Measurements from ENCODE around the gene UNKL.

UNKL gene

DNA sequence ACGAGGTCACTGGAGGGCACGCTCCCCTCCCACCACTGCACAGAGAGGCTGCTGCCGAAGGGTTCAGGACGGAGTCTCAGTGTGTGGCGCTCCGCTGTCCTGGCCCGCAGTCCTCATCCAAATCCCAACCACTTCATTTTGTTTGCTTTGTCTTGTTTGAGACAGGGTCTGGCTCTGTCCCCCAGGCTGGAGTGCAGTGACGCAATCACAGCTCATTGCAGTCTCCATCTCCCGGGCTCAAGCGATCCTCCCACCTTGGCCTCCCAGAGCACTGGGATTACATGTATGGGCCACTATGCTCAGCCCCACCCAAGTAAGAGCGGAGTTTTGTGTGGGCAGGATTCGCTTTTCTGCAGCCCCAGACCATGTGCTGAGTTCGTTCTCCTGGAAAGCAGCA is 12.7 kb downstream of the UNKL start:
- no peak for DNase-seq (ENCODE audit: low read depth in 2 of 2)

DNA sequence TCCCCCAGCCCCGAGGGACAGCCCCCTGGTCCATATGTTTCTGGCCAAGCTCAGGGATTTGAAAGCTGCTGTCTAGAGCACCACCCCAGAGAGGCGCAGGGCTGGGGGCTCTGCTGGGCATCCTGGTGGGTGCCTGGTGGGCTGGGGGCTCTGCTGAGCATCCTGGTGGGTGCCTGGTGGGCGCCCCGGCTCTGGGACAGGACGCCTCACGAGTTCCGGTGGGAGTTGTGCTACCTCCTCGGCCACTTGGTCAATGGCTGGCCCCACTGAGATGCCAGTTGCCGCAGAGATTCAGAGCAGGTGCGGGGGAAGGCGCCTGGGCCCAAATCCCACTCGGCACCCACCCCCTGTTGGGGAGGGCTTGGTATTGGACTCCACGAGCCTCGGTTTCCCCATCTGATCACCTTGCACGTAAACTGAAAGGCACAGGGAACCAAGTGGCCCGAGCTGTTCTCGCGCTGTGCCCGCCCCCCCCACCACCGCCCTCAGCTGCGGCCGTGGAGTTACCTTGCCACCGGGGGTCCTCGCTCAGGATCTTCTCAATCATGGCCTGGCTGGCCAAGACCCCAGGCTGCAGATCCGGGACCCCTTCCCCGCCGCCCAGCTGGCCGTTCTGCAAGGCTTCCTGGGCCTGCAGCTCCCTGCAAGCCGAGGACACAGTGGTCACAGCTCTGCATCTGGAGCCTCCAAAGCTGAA is 13.3 kb downstream of the UNKL start:
- no peak for DNase-seq (ENCODE audit: low read depth in 2 of 2)

DNA sequence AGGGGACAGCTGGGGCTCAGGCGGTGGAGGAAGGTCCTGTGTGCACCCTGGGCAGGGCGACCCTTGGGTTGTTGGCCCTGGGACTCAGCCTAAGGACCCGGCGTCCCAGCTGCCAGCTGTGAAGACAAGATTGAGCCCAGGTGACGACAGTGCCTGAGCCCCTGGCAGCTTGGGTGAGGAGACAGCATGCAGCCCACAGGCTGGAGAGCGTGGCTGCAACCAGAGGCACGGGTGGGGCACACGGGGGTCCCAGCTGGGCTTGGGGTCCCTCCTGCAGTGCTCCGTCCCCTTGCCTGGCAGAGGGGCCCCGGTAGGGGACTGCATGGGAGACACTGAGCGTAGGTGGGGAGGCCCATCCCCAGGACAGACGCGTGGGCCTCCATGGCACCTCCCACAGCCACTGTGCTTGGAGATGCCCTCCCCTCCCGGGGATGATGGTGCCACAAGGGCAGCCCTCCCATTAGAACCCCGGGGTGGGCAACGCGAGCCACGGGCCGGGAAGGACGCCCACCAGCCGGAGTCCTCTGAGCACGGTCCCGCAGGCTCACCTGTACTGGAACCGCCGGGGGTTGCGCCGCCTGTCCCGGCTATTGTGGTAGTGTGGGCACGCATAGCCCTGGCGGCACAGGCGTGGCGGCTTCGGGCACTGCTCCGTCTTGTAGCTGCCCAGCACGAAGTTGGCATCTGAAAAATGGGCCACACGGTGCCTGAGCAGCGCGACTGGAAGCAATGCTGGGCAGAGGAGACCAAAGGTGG is 15.5 kb downstream of the UNKL start:
- no peak for DNase-seq (ENCODE audit: low read depth in 2 of 2)

GRCh38 chr16:1398351-1398750 is 16.2 kb downstream of the UNKL start:
- no peak for DNase-seq (ENCODE audit: low read depth in 2 of 2)

DNA sequence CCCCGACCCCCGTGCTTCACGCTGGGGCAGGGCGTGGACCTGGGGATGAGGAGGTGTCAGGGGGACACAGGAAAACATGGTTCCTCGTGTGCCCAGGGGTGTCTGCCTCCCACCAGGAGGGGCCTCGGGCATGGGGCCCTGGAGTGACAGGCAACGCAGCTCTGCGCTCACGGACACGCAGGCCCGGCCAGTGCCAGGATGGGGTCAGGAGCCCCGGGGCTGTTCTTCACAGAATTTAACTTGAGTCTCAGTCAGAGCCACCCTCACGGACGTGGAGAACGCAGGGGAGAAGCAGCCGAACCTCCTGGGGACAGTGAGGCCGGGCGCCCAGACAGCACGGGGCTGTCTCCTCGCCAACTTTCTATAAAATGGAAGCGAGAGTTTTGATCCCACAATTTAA is 16.7 kb downstream of the UNKL start:
- DNase-seq (ENCODE audit: low read depth in 2 of 2): no peak

- no peak for DNase-seq (ENCODE audit: low read depth in 2 of 2)
Measured at GRCh38 chr16:1395444-1396031, 19.0 kb downstream of the UNKL start.

- no peak for DNase-seq (ENCODE audit: low read depth in 2 of 2)
Measured at GRCh38 chr16:1394367-1394951, 20.0 kb downstream of the UNKL start.

DNA sequence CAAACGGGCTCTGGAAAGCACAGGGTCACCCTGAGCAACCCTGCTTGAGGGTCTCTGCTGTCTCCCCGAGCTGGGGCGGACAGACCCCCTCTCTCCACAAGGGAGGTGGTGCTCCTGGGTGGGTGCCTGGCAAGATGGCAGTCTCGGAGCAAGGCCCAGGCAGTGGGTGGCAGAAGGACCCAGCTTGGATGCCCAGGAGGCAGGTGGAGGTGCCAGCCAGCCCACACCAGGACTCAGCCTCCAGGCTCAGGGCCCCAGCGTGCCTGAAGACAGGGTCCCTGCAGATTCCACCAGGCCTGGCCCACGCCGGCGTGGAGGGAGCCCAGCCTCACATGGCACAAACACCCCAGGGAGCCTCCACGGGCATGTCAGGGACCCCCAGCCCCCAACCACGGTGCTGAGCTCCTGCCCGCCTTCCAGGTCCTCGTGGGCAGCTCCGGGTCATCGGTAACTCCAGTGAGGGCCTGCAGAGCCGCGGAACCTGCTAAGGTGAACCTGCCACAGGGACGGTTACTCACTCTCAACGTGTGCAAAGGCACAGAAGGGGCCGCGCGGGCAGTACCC is 20.8 kb downstream of the UNKL start:
- DNase-seq (ENCODE audit: low read depth in 2 of 2): no peak

DNA sequence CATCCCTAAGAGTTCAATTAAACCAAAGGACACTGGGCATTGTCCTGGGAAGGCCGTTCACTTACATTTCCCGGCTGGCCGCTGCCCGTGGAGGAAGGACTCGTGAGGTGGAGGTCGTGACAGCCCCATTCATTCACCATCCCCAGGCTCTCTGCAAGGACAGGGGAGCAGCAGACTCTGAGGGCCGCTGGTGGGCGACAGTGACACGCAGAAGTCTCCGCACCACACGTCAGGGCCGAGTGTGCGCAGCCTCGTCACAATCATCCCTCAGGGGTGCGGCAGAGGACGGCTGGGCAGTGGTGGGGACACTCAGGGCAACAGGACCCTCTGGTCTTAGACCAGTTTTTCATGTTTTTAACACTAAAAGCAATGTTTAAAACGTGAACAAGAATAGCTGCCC is 21.7 kb downstream of the UNKL start:
- DNase-seq (ENCODE audit: low read depth in 2 of 2): no peak

DNA sequence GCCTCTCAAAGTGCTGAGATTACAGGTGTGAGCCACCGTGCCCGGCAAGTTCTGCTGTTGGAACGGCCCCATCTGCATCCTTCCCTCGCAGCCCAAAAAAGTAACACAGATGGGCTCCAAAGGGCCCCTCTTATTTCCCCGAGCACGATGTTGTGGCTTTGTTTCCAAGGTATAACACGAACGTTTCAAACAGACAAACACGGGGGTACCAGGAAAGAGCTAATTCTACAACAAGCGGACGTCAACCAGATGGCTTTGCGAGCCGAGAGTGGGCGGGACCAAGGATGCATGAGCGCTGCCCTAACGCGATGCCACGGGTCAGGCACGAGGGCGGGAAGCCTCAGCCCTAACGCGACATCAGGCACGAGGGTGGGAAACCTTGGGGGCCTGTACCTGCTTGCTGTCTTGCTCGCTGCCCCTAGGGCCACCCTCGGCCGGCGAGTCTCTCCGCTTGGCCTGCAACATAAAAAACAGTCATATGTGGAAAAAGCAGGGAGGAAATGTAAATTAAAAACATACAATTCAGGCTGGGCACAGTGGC is 24.2 kb downstream of the UNKL start:
- no peak for DNase-seq (ENCODE audit: low read depth in 2 of 2)

- DNase-seq (ENCODE audit: low read depth in 2 of 2): no peak
Measured at GRCh38 chr16:1389762-1390161, 24.7 kb downstream of the UNKL start.

DNA sequence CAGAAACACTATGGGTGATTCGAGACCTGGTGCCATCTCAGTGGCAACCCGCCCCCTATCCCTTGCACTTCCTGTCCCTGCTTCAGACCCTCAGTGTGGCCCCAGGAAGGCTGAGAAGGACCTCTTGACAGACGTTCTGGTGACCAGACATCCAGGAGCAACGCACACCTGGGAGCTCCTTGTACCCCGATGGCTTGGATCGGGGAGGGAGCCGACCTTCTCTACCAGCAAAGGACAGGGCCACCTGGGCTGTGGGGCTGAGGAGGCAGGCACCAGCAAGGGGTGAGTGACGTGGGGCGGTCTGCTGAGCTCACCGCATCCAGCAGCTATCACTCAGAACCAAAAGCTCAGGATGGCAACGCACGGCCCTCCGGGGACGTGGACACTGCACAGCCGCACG is 27.2 kb downstream of the UNKL start:
- DNase-seq (ENCODE audit: low read depth in 2 of 2): no peak

DNA sequence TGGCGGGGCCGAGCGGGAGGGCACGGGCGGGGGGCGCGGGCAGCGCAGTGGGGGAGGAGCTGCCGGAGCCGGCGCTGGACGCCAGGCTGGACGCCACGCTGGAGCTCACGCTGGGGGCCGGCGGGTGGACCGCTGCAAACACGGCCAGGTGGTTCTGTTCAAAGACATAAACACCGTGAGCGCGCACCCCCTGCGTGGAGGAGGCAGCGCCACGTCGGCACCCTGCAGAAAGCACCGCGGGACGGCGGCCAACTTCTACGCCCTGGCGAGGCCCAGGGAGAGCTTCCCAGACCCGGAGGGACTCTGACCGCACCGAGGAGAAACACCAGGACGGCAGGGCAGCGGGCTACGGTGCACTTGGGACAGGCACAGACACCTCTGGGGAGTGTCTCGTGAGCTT is 29.3 kb downstream of the UNKL start:
- no peak for DNase-seq (ENCODE audit: low read depth in 2 of 2)

- DNase-seq (ENCODE audit: low read depth in 2 of 2): no peak
Measured at GRCh38 chr16:1383556-1383955, 30.9 kb downstream of the UNKL start.

DNA sequence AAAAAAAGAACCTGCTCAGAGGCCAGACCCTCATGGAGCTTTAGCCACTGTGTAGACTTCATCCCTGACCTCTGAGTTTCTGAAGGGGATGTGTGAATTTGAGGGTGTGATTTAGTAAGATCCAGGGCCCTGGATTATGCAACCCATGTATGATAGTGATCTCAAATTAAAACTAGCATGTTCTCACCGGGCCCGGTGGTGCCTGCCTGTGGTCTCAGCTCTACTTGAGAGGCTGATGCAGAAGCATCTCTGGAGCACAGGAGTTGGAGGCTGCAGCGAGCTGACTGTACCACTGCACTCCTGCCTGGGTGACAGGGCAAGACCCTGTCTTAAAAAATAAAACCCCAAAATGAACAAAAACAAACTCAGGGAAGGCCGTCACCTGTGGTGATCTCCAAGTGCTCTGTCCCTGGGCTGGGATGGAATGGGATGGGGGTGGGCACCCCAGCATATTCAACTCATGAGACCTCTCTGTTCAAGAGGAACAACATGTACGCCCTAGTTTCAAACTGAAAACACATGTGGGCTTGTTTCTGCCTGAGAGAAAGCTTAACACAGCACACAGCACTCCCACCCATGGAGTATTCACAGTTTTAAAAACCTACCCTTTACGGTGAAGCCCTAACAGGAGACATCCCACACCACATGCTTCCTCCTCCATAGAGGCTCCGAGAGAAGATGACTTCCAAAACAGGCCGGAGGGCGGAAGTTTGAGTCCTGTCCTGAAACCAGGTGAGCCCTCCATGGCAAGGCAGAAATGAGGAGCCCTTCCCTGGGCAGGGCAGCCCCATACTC is 32.7 kb downstream of the UNKL start:
- DNase-seq (ENCODE audit: low read depth in 2 of 2): no peak

GRCh38 chr16:1380195-1380594 is 34.3 kb downstream of the UNKL start:
- no peak for DNase-seq (ENCODE audit: low read depth in 2 of 2)

DNA sequence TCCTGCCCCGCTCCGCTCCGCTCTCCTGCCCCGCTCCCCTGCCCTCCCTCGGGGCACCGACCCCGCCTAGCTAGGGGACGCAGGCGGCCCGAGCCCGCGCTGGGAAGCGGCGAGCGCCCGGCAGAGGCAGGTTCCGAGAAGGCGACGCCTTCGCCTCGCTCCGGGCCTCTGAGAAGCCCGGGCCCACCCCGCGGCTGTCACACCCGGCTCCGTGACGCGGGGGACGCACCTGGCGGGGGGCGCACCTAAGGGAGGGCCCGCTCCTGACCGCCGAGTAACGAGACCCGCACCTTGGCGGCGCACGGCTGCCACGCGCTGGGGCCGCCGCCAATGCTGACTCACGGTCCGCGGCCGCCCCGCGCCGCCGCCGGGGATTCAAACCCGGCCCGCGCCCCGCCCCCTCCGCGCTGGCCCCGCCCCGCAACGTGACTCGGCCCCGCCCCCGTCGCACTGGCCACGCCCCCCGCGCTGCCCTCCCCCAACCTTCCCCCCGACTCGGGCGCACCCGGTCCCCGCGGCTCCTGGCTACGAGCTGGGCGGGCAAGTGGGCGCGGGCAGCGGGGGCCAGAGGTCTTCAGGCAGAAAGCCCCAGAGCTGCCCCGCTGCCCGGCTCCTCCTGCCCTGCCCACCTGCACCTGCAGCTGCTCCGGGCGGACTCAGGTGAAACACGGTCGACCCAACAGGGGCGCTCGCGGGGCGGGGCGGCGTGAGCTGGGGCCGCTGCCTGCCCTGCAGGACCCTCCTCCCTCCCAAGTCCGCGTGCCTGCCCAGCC is 35.0 kb downstream of the UNKL start:
- DNase-seq (ENCODE audit: low read depth in 2 of 2): peak; percentile 23 to 65

DNA sequence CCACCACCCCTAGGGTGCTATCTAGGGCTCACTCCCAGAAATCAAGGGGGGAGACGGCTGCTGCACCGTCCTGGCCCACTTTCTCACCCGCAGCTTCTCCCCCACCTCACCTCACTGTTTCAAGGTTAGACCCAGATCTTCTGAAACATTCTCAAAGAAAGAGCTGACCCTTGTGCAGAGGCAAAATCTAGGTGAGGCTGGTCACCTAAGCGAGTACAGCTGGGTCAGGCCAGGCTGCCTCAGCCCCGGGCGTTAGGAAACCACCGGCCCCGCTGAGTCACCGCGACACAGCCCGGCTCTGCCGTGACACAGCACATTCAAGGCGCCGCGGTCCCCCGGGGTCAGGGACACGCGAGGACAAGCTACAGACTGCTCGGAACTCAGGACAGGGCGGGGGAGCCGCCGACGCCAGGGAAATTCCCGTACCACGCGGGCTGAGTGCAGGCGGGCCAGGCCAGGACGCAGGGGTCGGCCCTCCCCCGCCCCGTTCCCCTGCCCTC is 35.6 kb downstream of the UNKL start:
- peak in 1 of 2 donors; percentile 51 for DNase-seq (ENCODE audit: low read depth in 2 of 2)

- no peak for DNase-seq (ENCODE audit: low read depth in 2 of 2)
Measured at GRCh38 chr16:1378087-1378803, 36.3 kb downstream of the UNKL start.

Data from stimulated activated CD4-positive, alpha-beta T cell treated with anti-CD3 and anti-CD28 coated beads, Interleukin-1b, Interleukin-23, amount 100 ng/mL, for 1 hour (primary cell).